Testis (tissue), 2 donors: ENCODE results near the gene NUDT3.

Source experiments
- POLR2A ChIP-seq: fragments of 450-650 bp; IDR thresholded peaks from one replicate; pipeline ENCODE4 v1.6.1; 2017; ENCODE audit warnings: antibody characterized with exemption, mild to moderate bottlenecking, moderate library complexity
- TF ChIP-seq, protein P1 (sequence below), 3 experiments: fragments of 450-650 bp in 2 of 3; fragments of 200-600 bp in 1 of 3; sonication (generic) in 1 of 3; IDR thresholded peaks; one replicate each; pipeline ENCODE4 v1.5.1; 2016 to 2019; ENCODE audit warnings: antibody characterized with exemption in 3 of 3, mild to moderate bottlenecking in 2 of 3, moderate library complexity in 1 of 3

GRCh38 chr6:34341481-34341971 is 50.9 kb downstream of the NUDT3 start:
- no peak for TF ChIP-seq POLR2A
- TF ChIP-seq, protein P1, sequence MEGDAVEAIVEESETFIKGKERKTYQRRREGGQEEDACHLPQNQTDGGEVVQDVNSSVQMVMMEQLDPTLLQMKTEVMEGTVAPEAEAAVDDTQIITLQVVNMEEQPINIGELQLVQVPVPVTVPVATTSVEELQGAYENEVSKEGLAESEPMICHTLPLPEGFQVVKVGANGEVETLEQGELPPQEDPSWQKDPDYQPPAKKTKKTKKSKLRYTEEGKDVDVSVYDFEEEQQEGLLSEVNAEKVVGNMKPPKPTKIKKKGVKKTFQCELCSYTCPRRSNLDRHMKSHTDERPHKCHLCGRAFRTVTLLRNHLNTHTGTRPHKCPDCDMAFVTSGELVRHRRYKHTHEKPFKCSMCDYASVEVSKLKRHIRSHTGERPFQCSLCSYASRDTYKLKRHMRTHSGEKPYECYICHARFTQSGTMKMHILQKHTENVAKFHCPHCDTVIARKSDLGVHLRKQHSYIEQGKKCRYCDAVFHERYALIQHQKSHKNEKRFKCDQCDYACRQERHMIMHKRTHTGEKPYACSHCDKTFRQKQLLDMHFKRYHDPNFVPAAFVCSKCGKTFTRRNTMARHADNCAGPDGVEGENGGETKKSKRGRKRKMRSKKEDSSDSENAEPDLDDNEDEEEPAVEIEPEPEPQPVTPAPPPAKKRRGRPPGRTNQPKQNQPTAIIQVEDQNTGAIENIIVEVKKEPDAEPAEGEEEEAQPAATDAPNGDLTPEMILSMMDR (IDR thresholded peaks at IDR 0.05): no peak
